HG02943 (cell line): ENCODE measurements around the gene PEX14.
"Not testable (repeated sequence)": the region's sequence is repeated elsewhere in the genome, so short reads cannot be mapped to it uniquely, and the experiment has no call there.

ENCODE experiments used
- ATAC-seq: cut with Tn5 transposase; IDR thresholded peaks from one replicate; pipeline ENCODE4 v1.9.1; 2021; ENCODE audit warnings: mild to moderate bottlenecking, low read depth, moderate library complexity; ENCODE audit not compliant: unreplicated experiment

PEX14 gene

DNA sequence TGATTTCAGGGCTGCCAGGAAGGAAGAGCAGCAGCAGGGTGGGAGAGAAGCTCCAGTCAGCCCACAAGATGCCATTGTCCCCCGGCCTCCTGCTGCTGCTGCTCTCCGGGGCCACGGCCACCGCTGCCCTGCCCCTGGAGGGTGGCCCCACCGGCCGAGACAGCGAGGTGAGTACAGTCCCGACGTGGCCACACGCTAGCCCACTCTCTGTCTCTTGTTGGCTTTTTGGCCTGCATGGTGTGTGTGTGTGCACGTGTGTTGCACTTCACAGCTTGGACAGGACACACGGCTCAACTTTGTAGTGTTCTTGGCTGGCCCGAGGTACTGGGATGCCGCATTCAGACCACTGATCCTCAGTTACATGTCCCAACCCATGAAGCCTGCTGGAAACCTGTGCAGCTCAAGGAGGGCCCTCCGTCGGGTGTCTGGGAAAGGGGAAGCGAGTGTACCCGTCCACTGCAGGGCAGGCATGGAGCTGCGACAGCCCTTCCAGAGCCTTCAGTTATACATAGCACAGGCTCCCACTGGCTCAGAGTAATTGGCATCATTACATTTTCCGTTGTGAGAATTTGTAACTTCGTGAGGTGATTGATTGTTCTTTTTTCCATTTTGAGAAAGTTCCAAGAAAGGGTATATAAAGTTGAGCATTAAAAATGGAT lies 24.5 kb upstream of the PEX14 start:
- ATAC-seq, result no peak

DNA sequence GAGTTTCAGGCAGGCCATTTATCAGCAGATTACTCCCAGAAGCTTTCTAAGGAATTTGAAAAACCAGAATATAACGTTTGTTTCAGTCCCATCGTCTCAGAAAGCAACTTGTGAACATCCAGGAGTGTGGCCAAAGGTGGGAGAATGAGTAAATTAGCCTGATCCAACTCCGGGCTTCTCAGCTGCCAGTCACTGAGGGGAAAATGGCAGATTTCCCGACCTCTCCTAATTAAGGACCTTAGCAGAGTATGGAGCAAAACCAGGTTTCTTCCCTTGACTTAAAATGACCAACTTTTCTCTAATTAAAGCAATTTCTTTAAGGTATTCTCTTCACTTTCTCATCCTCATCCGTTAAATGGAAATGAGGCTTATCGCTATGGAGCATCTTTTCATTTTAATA lies 23.9 kb upstream of the PEX14 start:
- no peak for ATAC-seq

DNA sequence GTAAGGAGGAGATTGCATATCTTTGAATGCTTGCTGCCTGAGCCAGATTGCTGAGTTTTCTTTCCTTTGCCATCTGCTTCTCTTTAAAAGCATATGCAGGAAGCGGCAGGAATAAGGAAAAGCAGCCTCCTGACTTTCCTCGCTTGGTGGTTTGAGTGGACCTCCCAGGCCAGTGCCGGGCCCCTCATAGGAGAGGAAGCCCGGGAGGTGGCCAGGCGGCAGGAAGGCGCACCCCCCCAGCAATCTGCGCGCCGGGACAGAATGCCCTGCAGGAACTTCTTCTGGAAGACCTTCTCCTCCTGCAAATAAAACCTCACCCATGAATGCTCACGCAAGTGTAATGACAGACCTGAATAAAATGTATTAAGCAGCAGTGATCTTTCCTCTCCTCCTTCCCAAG lies 23.5 kb upstream of the PEX14 start:
- ATAC-seq, result no peak

DNA sequence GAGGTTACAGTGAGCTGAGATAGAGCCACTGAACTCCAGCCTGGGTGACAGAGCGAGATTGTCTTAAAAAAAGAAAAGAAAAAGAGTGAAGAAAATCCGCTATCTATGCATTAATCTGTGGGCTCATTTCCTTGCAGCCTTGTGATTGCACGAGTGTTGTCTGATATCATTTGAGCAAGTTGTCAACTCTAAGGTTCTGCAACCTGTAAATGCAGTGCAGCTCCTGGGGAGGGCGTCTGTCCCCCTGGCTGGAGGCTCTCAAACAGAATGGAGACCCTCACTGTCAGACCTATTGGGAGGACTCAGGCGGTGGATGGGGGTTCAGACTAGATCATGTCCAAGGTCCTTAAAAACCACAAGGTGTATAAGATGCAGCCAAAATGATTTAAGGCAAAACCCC lies 18.7 kb upstream of the PEX14 start:
- no peak for ATAC-seq

DNA sequence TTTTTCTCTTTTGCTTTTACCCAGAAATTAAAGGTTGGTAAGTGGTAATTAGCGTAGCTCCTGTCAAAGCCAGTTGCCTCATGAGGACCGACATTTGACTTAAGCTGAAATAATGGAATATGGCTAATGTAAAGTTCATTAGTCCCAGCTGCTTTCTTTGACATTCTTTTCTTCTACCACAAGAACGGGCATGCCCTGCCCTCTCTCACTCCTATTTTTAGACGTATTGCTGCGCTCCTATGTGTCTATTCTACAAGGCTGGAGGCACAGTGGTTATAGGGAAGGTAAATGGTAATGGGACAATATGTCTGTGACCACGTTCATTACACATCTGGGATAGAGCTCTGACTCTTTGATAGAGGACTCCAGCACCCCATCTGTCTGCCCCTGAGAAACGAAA lies 18.1 kb upstream of the PEX14 start:
- no peak for ATAC-seq

DNA sequence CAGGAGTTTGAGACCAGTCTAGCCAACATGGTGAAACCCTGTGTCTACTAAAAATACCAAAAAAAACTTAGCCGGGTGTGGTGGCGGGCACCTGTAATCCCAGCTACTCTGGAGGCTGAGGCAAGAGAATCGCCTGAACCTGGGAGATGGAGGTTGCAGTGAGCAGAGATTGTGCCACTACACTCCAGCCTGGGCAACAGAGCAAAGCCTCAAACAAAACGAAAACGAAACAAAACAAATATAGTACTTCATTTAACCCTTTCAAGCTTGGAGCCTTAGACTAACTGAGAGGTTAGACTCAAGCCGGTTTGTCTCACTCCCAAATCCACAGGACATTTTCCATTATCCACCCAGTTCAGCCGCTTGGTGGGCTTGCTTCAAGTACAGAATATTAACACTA lies 17.3 kb upstream of the PEX14 start:
- ATAC-seq, result not testable (repeated sequence)

DNA sequence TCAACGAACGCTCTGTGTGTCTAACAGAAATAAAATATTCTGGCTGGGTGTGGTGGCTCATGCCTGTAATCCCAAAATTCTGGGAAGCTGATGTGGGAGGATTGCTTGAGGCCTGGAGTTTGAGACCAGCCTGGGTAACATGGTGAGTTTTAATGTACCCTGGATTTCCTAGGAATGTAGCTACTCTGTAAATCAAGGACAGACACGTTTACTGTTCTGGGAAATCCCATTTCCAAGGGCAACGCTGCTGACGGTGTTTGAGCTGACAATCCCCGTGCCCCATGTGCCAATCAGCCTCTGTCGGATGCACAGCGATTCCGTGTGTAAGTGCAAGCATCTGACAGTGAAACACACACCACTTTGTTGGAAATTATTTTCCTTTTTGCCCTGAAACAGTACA lies 16.9 kb upstream of the PEX14 start:
- ATAC-seq, result no peak

DNA sequence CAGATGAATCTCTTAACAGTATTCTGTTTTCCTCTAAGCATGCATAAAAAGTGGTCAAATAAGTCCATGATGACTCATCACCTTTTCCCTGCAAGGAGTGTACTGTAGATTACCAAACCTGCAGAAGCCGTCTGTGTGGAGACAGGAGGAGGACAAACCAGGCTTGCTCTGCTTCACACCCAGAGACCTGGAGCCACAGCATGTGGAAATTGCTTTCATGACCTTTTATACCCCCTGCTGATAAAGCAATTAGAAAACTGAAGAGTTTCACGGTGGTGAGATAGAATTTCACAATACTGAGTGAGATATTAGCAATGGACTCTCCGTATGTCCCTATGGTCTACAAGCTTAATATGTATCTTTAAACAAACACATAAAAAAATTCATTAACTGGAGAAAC lies 15.6 kb upstream of the PEX14 start:
- no peak for ATAC-seq

DNA sequence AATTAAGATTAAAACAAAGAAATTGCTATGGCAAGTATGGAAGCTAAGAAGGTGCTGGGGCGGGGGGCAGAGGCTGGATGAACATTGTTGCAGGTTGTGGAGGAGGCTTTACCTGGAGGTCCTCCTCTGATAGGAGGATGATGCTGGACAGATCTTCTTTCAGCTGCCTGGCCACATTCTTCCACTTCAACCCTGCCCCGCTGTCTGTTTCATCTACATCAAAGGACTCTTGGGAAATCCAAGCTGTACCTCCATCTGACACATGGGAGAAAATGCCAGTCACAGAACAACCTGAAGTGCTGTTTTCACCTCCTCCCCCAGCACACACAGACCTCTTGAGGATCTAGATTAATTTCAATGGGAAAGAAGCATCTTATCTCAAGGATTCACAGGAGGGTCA lies 7.7 kb upstream of the PEX14 start:
- no peak for ATAC-seq

DNA sequence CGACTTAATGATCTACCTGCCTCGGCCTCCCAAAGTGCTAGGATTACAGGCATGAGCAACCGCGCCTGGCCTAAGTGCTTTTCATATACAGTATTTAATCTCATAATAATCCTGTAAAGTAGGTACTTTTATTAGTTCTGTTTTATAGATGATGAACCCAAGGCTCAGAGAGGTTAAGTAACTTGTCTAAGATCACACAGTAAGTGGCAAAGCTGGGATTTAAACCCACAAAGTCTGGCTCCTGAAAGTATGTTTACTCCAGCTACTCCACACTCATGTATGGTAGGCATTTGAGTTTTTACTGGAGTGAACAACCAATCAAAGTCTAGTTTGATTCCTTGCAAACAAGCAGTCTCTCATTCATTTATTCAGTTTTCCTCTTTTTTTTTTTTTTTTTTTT lies 4.7 kb upstream of the PEX14 start:
- ATAC-seq, result no peak

DNA sequence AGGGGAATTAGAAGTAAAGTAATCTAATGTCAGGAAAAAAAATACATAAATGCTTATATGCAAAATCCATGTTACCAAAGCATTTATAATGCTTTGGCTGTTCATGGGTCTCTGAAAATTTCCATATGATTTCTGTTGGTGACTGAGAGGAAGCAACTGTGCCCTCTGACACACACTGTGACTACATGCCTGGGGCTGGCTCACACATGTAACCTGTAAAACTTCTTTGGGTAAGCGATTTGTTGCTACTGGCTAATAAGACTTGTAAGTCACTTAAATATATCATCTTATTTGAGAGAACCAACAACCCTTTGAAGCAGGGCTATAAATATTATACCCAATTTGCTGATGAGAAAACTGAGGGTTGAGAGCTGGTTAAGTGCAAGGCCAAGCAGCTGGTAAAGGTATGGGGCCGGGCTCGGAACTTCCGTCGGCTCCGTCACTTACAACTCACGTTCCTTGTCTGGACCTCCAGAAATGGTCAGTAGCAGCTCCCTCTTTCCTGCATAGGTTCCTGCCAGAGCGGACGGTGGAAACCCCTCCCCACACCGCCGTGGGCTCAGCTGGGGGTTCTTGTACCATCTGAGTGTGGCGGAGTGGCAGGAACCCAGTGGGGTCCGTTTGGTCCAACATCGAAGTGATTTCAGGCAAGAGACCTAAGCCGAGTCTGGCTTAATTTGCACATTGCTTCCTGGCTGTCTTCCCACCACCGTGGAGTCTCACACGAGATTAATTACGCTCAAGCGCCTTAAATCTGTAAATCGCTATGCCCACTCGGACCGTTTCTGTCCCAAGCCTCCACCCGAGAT lies 3.1 kb upstream of the PEX14 start:
- no peak for ATAC-seq

DNA sequence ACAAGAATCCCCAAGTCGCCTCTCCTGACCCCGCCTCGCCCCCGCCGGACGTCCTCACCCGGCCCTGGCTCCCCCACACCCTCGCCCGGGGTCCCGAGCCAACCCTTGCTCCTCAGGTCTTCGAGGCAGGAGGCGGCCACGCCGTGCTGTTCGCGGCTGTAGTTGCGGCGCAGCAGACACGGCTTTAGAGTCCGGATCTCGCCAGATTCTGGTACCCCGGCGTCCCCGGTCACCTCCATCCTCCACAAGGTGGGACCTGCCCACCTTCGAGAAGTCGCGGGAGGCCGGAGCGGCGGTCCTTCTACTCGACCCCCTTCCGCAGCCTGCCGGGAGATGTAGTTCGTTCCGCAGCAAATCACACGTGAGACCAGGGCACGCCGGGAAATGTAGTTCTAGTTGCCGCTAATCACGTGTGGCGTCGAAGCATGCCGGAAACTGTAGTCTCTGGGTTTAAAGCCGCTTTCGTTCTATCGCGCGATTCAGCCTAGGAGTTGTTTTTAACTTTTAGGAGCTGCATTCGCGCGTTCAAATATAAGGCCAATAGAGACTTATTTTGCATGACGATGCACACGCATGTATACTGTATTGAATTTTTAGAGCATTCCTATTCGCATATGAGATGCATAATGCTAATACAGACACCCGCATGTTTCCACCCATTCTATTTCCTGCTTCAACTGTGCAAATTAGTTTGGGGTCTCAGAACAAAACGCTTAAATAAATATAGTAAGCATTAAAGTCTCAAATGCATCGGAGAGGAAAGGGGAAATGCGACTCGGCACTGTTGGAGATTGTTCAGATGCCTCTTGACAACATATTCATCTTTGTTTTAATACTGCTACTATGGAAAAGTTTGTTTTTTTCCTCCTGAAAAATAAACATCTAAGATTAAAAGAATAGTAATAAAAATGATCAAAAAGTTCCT lies 2.3 kb upstream of the PEX14 start, which contains the start of gene DFFA:
DFFA (minus strand) TSS at position 310 of the 925 bp plus-strand sequence; CDS start at position 239, 71 bp downstream.
- peak; percentile 80 for ATAC-seq

DNA sequence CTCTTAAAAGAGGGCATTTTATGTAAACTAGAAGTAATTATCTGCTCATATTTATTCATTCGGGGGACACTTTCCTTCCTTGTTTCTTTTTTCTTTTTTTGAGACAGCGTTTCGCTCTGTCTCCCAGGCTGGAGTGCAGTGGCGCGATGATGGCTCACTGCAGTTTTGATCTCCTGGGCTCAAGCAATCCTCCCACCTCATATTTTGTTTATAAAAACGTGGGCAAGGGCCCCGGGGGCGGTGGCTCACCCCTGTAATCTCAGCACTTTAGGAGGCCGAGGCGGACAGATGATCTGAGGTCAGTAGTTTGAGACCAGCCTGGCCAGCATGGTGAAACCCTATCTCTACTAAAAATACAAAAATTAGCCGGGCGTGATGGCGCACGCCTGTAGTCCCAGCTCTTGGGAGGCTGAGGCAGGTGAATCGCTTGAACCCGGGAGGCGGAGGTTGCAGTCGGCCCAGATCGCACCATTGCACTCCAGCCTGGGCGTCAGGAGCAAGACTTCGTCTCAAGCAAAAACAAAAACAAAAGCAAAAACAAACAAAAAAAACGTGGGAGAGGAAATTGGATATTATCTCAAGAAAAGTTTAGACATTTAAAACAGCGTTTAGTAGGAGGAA lies 1.5 kb upstream of the PEX14 start:
- no peak for ATAC-seq

DNA sequence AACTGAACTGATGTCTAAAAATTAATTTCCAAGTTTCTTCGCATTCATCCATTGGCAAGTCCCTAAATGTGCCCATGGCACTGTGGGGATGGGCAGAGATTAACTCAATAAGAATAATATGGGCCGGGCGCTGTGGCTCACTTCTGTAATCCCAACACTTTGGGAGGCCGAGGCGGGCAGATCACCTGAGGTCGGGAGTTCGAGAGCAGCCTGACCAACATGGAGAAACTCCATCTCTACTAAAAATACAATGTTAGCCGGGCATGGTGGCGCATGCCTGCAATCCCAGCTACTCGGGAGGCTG lies 489 bp upstream of the PEX14 start:
- ATAC-seq, result not testable (repeated sequence)

DNA sequence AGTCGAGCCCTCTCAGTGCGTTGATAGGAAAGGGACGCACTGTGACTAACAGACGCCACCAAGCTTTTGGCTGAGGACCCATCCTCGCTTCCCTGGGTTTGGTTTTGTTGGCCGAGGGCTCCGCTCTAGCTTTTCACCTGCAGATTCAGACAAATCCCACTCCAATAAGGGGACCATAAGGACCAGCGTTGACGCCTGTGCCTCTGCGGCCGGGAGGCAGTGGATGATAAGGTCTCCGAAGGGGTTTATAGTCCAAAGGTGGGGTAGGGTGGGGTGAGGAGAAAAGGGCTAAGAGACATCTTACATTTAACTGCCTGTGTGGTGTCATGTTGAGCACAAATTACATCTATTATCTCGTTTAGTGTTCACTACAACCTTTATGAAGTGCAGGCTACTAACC lies 760 bp downstream of the PEX14 start:
- no peak for ATAC-seq

DNA sequence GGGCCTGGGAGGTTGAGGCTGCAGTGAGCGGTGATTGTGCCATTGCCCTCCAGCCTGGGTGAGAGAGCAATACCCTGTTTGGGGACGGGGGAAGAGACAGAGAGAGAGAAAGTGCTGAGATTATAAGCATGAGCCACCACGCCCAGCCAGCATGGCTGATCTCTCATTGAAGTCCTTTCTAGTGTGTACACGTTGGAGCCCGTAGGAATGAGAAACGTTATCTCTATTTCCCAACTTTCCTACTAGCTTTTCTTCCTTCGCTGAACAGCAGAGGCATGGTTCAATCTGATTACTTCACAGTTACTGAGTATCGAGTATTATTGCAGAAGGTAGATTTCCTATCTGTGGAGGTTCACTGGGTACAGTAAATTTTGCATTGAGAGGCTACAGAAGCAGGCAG lies 4.5 kb downstream of the PEX14 start:
- no peak for ATAC-seq

DNA sequence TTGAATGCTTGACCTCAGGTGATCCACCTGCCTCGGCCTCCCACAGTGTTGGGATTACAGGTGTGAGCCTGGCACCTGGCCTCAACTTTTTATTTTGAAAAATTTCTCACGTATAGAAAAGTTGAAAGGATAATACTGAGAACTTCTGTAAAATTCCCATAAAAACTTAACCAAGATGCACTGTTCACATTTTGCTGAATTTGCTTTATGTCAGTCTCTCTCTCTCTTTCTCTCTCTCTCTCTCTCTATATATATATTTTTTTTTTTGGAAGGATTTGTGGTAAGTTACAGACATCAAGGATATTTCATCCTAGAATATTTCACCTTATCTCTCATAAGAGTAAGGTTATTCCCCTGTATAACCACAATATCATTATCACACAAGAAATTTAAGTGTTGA lies 5.9 kb downstream of the PEX14 start:
- no peak for ATAC-seq

DNA sequence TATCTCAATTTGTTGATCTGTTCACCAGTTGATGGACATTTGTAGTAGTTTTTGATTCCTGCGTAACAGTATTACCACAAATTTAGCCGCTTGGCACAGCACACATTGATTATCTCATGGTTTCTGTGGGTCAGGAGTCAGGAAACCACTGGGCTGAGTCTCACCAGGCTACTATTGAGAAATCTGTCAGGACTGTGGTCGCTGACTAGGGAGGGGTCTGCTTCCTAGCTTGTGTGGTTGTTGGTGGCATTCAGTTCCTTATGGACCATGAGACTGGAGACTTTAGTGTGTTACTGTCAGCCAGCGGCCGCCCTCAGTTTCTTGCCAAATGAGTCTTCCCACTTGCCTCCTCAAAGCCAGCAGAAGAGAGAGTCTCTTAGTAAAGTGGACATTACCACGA lies 9.8 kb downstream of the PEX14 start:
- ATAC-seq, result no peak

DNA sequence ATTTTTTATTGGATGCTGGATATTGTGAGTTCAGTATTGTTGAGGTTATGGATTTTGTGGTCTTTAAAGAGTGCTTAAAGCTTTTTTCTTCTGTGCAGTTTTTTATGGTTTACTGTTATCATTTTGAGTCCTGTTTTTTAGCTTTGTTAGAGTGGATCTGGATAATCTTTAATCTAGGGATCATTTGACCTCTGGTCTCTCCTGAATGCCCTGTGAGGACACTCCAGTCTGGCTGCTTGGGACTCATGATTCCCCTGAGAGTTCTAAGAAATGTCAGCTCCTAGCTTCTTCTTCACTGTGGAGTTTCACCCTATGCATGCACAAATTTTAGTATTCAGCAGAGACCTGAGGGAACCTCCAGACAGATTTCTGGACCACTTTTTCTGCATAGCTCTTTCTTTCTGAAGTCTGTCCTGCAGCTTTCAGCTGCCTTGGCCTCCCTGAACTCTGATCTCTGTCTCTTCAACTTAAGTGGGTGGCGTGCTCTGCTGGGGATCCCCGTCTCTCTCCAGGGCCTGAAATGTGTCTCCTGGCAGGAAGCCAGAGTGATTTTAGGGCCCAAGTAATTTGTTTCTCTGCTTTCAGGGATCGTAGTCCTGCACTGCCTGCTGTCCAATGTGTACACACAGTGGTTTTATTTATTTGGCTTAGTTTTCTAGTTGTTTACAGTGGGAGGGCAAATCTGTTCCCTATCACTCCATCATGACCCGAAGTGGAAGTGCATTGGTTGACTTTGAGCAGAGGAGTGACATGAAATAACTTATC lies 14.7 kb downstream of the PEX14 start:
- ATAC-seq, result no peak

DNA sequence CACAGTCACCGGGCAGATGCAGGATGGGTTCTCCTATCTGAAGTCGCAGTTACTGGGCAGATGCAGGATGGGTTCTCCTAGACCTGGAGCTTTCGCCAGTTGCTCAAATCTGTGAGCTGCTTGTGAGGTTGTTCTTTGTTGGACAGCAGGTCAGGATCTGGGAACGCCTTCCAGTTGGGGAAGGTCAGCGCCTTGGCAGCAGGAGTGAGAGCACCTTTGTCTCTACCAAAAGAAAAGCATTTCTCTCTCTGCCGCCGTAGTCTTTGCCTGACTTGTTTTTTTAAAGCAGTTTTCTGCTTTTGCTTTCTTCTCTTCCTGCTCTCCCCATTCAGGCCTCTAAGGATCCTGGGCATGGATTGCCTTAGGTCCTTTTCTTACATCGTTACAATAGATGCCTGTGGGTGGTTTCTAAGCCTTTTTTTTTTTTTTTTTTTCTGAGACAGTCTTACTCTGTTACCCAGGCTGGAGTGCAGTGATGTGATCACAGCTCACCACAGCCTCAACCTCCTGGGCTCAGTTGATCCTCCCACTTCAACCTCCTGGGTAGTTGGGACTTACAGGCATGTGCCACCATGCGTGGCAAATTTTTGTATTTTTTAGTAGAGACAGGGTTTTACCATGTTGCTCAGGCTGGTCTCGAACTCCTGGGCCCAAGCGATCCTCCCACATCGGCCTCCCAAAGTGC lies 15.7 kb downstream of the PEX14 start:
- ATAC-seq, result no peak
